GM10266 (cell line): ENCODE measurements around the gene NBPF1.
"Not testable (repeated sequence)": the region's sequence is repeated elsewhere in the genome, so short reads cannot be mapped to it uniquely, and the experiment has no call there.

Experiments used
- DNase-seq: peaks from one replicate; pipeline ENCODE4 v3.0.0; 2012; ENCODE audit errors: extremely low spot score
- CTCF ChIP-seq: IDR thresholded peaks from 2 replicates; pipeline ENCODE4 v1.5.1; 2012; ENCODE audit warnings: mild to moderate bottlenecking, low read depth; ENCODE audit not compliant: control insufficient read depth, insufficient read depth; ENCODE audit errors: missing control alignments

Gene NBPF1

GRCh38 chr1:16613185-16614147 is at the start of gene NBPF1:
TSS of gene NBPF1 (minus strand) at chr1:16613564.
- DNase-seq = peak; percentile 97
- no peak for TF ChIP-seq CTCF

GRCh38 chr1:16658234-16658633 is 44.9 kb upstream of the NBPF1 start:
- DNase-seq = not testable (repeated sequence)

GRCh38 chr1:16656981-16657683 is 43.8 kb upstream of the NBPF1 start:
- DNase-seq = not testable (repeated sequence)

- not testable (repeated sequence) for DNase-seq
Observed at GRCh38 chr1:16656574-16656973, 43.2 kb upstream of the NBPF1 start.

- DNase-seq = not testable (repeated sequence)
Observed at GRCh38 chr1:16651560-16651959, 38.2 kb upstream of the NBPF1 start.

GRCh38 chr1:16649960-16650359 is 36.6 kb upstream of the NBPF1 start:
- not testable (repeated sequence) for DNase-seq

- DNase-seq = not testable (repeated sequence)
Observed at GRCh38 chr1:16649390-16649789, 36.0 kb upstream of the NBPF1 start.

GRCh38 chr1:16648756-16649155 is 35.4 kb upstream of the NBPF1 start:
- not testable (repeated sequence) for DNase-seq

GRCh38 chr1:16648250-16648649 is 34.9 kb upstream of the NBPF1 start:
- not testable (repeated sequence) for DNase-seq

- DNase-seq = not testable (repeated sequence)
Observed at GRCh38 chr1:16647179-16648176, 34.1 kb upstream of the NBPF1 start.

GRCh38 chr1:16646716-16647115 is 33.4 kb upstream of the NBPF1 start:
- not testable (repeated sequence) for DNase-seq

GRCh38 chr1:16646061-16646664 is 32.8 kb upstream of the NBPF1 start:
- DNase-seq = not testable (repeated sequence)

GRCh38 chr1:16645271-16646060 is 32.1 kb upstream of the NBPF1 start:
- peak; percentile 46 for DNase-seq
